ENCODE results near the gene GNPTG. TPM values are rescaled to one million over a fixed set of nuclear protein-coding genes. Genes with fewer than 3 reads are reported as not detected.

GNPTG gene
- total RNA-seq, 4 donors from 2014 or later = 38.8 to 78.4 (median 66.5) TPM

DNA sequence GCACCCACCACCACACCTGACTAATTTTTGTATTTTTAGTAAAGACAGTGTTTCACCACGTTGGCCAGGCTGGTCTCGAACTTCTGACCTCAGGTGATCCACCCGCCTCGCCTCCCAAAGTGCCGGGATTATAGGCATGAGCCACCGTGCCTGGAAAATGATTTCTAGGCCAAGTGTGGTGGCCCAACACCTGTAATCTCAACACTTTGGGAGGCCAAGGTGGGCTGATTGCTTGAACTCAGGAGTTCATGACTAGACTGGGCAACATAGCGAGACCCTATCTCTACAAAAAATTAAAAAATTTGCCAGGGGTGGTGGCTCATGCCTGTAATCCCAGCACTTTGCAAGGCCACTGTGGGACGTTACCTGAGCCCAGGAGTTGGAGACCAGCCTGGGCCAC, 29.3 kb upstream of the GNPTG start:
- TF ChIP-seq, protein P1, sequence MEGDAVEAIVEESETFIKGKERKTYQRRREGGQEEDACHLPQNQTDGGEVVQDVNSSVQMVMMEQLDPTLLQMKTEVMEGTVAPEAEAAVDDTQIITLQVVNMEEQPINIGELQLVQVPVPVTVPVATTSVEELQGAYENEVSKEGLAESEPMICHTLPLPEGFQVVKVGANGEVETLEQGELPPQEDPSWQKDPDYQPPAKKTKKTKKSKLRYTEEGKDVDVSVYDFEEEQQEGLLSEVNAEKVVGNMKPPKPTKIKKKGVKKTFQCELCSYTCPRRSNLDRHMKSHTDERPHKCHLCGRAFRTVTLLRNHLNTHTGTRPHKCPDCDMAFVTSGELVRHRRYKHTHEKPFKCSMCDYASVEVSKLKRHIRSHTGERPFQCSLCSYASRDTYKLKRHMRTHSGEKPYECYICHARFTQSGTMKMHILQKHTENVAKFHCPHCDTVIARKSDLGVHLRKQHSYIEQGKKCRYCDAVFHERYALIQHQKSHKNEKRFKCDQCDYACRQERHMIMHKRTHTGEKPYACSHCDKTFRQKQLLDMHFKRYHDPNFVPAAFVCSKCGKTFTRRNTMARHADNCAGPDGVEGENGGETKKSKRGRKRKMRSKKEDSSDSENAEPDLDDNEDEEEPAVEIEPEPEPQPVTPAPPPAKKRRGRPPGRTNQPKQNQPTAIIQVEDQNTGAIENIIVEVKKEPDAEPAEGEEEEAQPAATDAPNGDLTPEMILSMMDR (IDR thresholded peaks at IDR 0.05; ENCODE audit: low read depth) = no peak

DNA sequence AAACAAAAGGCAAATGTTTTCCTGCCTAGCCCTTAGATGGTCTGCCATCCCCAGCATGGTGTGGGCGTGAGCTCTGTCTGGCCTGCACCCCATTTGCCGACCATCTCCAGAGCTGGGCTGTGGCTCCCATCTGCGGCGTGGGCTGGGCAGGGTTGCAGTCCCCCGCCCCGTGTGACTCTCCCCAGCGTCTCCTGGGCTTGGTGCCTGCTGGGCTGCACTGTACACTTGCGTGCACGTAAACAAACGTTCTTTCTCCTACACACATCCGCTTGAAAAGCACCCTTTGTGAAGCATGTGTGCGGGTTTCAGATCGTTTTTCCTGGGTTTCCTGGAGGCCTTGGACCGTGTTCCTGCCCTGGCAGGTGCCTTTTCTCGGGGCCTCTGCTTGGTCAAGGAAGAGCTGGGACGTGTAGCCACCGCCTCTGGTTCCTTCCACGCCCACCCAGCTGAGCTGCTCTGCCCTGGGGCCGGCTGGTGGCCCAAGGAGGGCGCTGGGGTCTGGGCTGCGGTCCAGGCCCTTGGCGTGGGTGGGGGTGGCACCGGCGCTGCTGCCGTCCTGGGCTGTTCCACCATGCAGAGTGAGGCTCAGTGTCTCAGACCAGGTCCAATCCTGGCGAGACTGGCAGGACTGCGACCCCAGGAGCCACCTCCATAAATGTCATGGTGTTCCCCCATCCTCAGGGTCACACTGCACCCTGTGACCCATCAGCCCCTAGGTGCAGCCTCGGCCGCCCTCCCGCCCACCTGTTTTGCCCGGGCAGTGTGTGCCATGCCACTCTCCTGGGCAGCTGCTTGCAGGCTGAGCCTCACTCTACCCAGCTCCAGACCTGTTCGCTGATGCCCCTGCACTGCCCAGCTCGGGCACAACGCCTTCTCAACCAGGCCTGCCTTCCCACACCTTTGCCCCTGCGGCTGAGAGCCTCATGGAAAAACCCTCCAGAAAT, 28.2 kb upstream of the GNPTG start:
- TF ChIP-seq, protein P1 (IDR thresholded peaks at IDR 0.05; ENCODE audit: low read depth) = no peak

DNA sequence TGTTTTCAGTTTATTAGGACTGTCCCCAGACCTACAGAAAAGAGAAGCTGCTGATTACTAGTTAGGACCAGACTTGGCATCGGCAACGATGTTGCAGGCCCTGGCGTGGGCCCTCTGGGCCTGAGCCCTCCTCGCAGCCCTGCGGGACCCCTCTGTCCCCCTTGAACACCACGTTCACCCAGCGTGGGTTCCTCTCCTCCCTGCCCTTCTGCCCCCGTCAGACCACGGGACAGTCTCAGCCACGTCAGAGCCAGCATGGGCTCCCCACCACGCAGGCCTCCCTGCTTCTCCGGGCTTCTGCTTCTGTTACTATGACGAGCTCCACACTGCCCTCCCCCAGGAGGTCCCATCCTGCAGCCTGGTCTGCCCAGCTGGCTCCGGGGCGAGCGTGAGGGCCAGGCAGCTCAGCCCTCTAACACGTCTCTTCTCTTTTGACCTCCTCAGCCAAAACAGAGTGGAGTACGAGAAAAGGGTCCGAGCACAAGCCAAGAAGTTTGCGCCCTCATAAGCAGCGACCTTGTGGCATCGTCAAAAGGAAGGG, 27.4 kb upstream of the GNPTG start:
- TF ChIP-seq, protein P1 (IDR thresholded peaks at IDR 0.05; ENCODE audit: low read depth) = no peak

DNA sequence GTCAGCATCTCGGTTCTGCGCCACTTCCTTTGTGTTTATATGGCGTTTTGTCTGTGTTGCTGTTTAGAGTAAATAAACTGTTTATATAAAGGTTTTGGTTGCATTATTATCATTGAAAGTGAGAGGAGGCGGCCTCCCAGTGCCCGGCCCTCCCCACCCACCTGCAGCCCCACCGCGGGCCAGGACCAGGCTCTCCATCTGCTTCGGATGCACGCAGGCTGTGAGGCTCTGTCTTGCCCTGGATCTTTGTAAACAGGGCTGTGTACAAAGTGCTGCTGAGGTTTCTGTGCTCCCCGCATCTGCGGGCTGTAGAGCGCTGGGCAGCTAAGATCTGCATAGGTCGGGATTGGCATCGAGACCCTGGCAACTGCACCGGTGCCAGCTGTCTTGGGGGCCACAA, 26.5 kb upstream of the GNPTG start:
- TF ChIP-seq, protein P1 (IDR thresholded peaks at IDR 0.05; ENCODE audit: low read depth) = no peak

DNA sequence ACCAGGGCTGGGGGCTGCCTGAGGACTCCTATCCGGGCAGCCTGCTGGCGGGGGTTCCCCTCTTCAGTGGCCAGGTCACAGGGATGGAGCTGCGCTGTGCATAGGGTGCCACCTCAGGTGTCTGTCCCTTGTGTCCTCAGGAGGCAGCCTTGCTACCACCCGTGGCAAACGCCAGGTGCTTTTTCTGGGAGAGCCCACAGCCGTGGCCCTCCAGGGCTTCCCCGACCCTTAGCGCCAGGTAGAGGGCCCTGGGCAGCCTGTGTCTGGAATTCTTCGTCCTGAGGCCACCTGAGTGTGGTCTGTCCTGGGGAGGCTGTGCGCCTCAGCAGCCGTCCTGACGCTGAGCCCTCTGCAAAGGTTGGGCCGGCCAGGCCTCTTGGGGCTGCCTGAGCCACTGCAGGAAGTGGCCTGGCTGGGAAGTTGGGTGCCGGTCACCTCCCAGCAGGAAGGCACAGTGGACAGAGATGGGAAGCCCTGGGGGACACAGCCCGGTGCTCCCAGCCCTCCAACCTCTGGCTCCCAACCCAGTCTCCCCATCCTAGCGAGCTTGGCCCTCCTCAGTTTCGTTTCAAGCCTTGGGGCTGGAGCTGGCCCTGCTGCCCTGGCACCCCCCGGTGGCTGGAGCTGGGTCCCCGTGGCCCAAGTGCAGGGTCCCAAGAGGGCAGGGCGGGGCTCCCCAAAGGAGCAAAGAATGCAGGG, 25.9 kb upstream of the GNPTG start:
- TF ChIP-seq, protein P1 (IDR thresholded peaks at IDR 0.05; ENCODE audit: low read depth) = no peak

DNA sequence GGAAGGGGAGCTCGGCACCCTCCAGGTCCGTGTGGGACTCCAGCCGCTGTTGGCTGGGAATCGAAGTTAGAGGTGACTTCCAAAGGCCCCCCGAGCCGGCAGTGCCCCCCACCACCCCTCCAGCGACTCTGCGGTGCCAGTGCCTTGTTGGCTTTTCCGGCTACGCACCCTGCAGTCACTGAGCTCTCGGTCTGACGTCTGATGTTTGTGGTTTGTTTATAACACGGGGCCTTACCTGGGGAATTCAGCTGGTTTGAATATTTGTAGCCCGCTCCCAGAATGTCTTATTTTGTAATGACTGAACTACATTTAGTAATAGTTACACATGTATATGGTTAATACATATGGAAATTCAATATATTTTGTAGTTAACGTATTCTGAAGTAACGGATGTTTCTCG, 25.3 kb upstream of the GNPTG start:
- TF ChIP-seq, protein P1 (IDR thresholded peaks at IDR 0.05; ENCODE audit: low read depth) = no peak
